Prostate gland (tissue), 2 donors: ENCODE data around the gene TCF7L2. TPM values are rescaled to one million over a fixed set of nuclear protein-coding genes. Genes with fewer than 3 reads are reported as not detected.

ENCODE experiments used
- DNase-seq: peaks from one replicate; pipeline ENCODE4 v3.0.0-alpha.2; 2019; ENCODE audit warnings: low spot score
- H3K27ac ChIP-seq, 2 donors: fragments of 200-600 bp; sonication (generic); 2 replicates each; pipeline ENCODE4 v1.5.1; 2017 to 2019
- H3K27me3 ChIP-seq: fragments of 200-600 bp; sonication (generic); replicated peaks from 2 replicates; pipeline ENCODE4 v1.5.1; 2019; ENCODE audit not compliant: insufficient read depth
- H3K36me3 ChIP-seq, 2 donors: fragments of 200-600 bp; sonication (generic); 1 replicate in 1 of 2; 2 replicates in 1 of 2; pipeline versions ENCODE4 v1.5.1 to v1.8.1; 2017 to 2019
- H3K4me1 ChIP-seq: fragments of 200-600 bp; sonication (generic); replicated peaks from 2 replicates; pipeline ENCODE4 v1.5.1; 2019
- H3K4me3 ChIP-seq, 2 donors: fragments of 200-600 bp; sonication (generic); 2 replicates each; pipeline ENCODE4 v1.5.1; 2017 to 2019
- H3K9me3 ChIP-seq: fragments of 200-600 bp; sonication (generic); 2 replicates; pipeline ENCODE4 v1.5.1; 2017
- CTCF ChIP-seq, 4 experiments: fragments of 200-600 bp in 2 of 4; fragments of 450-650 bp in 2 of 4; sonication (generic) in 2 of 4; IDR thresholded peaks; 1 replicate in 3 of 4; 2 replicates in 1 of 4; pipeline ENCODE4 v1.5.1; 2016 to 2019; ENCODE audit warnings: antibody characterized with exemption in 4 of 4, mild to moderate bottlenecking in 2 of 4, moderate library complexity in 2 of 4
- POLR2A ChIP-seq: fragments of 450-650 bp; IDR thresholded peaks from one replicate; pipeline ENCODE4 v1.6.1; 2016; ENCODE audit warnings: antibody characterized with exemption, mild to moderate bottlenecking
- POLR2AphosphoS5 ChIP-seq: sonication (generic); formaldehyde crosslinking; IDR thresholded peaks from one replicate; pipeline ENCODE4 v1.6.1; 2017; ENCODE audit warnings: antibody characterized with exemption
- WGBS: methylation state at CpG from one replicate; pipeline ENCODE4 v1.1.5; 2018; 5-methylcytosine and 5-hydroxymethylcytosine counted together
- intact Hi-C: fragments of 100-400 bp; cut with DNase I; formaldehyde crosslinking; loops from one replicate; pipeline ENCODE4 v1.14.2; 2022
- total RNA-seq, 2 donors: library from RNA; depleted of rRNA; stranded (reverse); fragments of >200 nt; gene quantifications; one replicate each; pipeline ENCODE4 v1.1.0, GENCODE V29; 2016

TCF7L2 gene
- total RNA-seq, 2 donors from 2014 or later, result 9.8 to 29.8 TPM

- 20% methylated on average over 19 of the region's 19 CpGs for WGBS
- intact Hi-C loops, result no loop called here
- TF ChIP-seq CTCF (IDR thresholded peaks at IDR 0.05), result no peak
- TF ChIP-seq POLR2A, result no peak
- TF ChIP-seq POLR2AphosphoS5, result no peak
- Histone ChIP-seq H3K9me3 (no peaks in the 10 kb centered on the region), H3K36me3 (no peaks in the 10 kb centered on the region), H3K4me1 (peaks cover 6% of the 10 kb centered on the region), H3K27ac (no peak overlapping the region), H3K27me3 (no peaks in the 10 kb centered on the region), H3K4me3 (no peak overlapping the region)
- no peak for DNase-seq
Measured at GRCh38 chr10:113058523-113059370, 108.7 kb downstream of the TCF7L2 start.

- Histone ChIP-seq H3K9me3 (no peaks in the 10 kb centered on the region), H3K27ac (peak overlapping the region in 1 of 2 donors; percentile 5), H3K4me3 (no peak overlapping the region), H3K27me3 (no peaks in the 10 kb centered on the region), H3K36me3 (no peaks in the 10 kb centered on the region), H3K4me1 (peaks cover 6% of the 10 kb centered on the region)
- TF ChIP-seq CTCF (IDR thresholded peaks at IDR 0.05) (no peak), POLR2AphosphoS5 (no peak), POLR2A (no peak)
- intact Hi-C loops, result no loop called here
- DNase-seq, result no peak
- 10% methylated on average over 8 of the region's 8 CpGs for WGBS
Measured at GRCh38 chr10:113059371-113059780, 109.3 kb downstream of the TCF7L2 start.

- Histone ChIP-seq H3K27me3 (no peaks in the 10 kb centered on the region), H3K27ac (peak overlapping the region in 1 of 2 donors; percentile 46), H3K4me1 (peaks cover 6% of the 10 kb centered on the region), H3K9me3 (no peaks in the 10 kb centered on the region), H3K36me3 (no peaks in the 10 kb centered on the region), H3K4me3 (no peak overlapping the region)
- intact Hi-C loops, result no loop called here
- 57% methylated on average over 15 of the region's 15 CpGs for WGBS
- DNase-seq, result no peak
- TF ChIP-seq CTCF (IDR thresholded peaks at IDR 0.05) (no peak), POLR2AphosphoS5 (no peak), POLR2A (no peak)
Measured at GRCh38 chr10:113060201-113061053, 110.4 kb downstream of the TCF7L2 start.

GRCh38 chr10:113061054-113061430 lies 111.0 kb downstream of the TCF7L2 start:
- Histone ChIP-seq H3K27me3 (no peaks in the 10 kb centered on the region), H3K27ac (peak overlapping the region in 1 of 2 donors; percentile 46), H3K36me3 (no peaks in the 10 kb centered on the region), H3K4me1 (peaks cover 6% of the 10 kb centered on the region), H3K9me3 (no peaks in the 10 kb centered on the region), H3K4me3 (no peak overlapping the region)
- WGBS, result 84% methylated on average over 7 of the region's 7 CpGs
- TF ChIP-seq CTCF (IDR thresholded peaks at IDR 0.05) (no peak), POLR2AphosphoS5 (no peak), POLR2A (no peak)
- DNase-seq, result no peak
- intact Hi-C loops, result no loop called here
